HepG2 (cell line): ENCODE measurements around the gene THADA. TPM values are rescaled to one million over a fixed set of nuclear protein-coding genes. Genes with fewer than 3 reads are reported as not detected.

Experiments
- ATF2 ChIP-seq: sonication (generic); formaldehyde crosslinking; IDR thresholded peaks from 2 replicates; pipeline ENCODE4 v1.4.0; 2020; ENCODE audit warnings: missing genetic modification reagents
- ATF4 ChIP-seq, 2 experiments: fragments of 450-650 bp in 1 of 2; sonication (generic) in 1 of 2; formaldehyde crosslinking; IDR thresholded peaks; 2 replicates each; pipeline versions ENCODE4 v1.5.0 to v1.8.0; 2020 to 2022; ENCODE audit warnings: mild to moderate bottlenecking in 1 of 2, missing genetic modification reagents in 1 of 2
- CEBPB ChIP-seq: IDR thresholded peaks from 2 replicates; pipeline ENCODE4 v1.6.1; 2011; ENCODE audit warnings: low read depth, low read length, improper control_type of control experiment, borderline replicate concordance
- FOSL2 ChIP-seq: sonication (generic); formaldehyde crosslinking; IDR thresholded peaks from 2 replicates; pipeline ENCODE4 v1.4.0; 2020; ENCODE audit warnings: missing genetic modification reagents
- FOXO4 ChIP-seq: sonication (generic); formaldehyde crosslinking; conservative IDR thresholded peaks from 2 replicates; pipeline ENCODE4 v1.8.1; 2023; ENCODE audit warnings: missing genetic modification reagents
- HIC2 ChIP-seq: sonication (generic); formaldehyde crosslinking; IDR thresholded peaks from 2 replicates; pipeline ENCODE4 v1.9.0; 2022; ENCODE audit warnings: low read depth, missing genetic modification reagents
- HMGXB4 ChIP-seq, 2 experiments: sonication (generic) in 1 of 2; formaldehyde crosslinking in 1 of 2; IDR thresholded peaks; 2 replicates each; pipeline versions ENCODE4 v1.4.0 to v1.6.1; 2018 to 2020; ENCODE audit warnings: missing genetic modification reagents in 2 of 2, borderline replicate concordance in 1 of 2, low read depth in 1 of 2, mild to moderate bottlenecking in 1 of 2, missing biosample characterization in 1 of 2
- MXD3 ChIP-seq: IDR thresholded peaks from 2 replicates; pipeline ENCODE4 v1.6.1; 2016; ENCODE audit warnings: mild to moderate bottlenecking, missing biosample characterization, missing genetic modification reagents
- RBM22 ChIP-seq: fragments of 200-400 bp; formaldehyde crosslinking; optimal IDR thresholded peaks from 2 replicates; pipeline ENCODE3; 2017; ENCODE audit warnings: mild to moderate bottlenecking, low read length, moderate library complexity
- ZFAT ChIP-seq: sonication (generic); formaldehyde crosslinking; conservative IDR thresholded peaks from 2 replicates; pipeline ENCODE4 v1.8.1; 2023; ENCODE audit warnings: missing genetic modification reagents, inconsistent platforms
- ZFP91 ChIP-seq: sonication (generic); formaldehyde crosslinking; IDR thresholded peaks from 2 replicates; pipeline ENCODE4 v1.9.0; 2022; ENCODE audit warnings: missing genetic modification reagents, mild to moderate bottlenecking, borderline replicate concordance
- ZNF138 ChIP-seq: sonication (generic); formaldehyde crosslinking; IDR thresholded peaks from 2 replicates; pipeline ENCODE4 v1.5.0; 2020; ENCODE audit warnings: mild to moderate bottlenecking, low read depth, missing genetic modification reagents
- ZNF224 ChIP-seq: sonication (generic); formaldehyde crosslinking; IDR thresholded peaks from 2 replicates; pipeline ENCODE4 v1.5.0; 2020; ENCODE audit warnings: mild to moderate bottlenecking, missing genetic modification reagents
- ZNF235 ChIP-seq: sonication (generic); formaldehyde crosslinking; IDR thresholded peaks from 2 replicates; pipeline ENCODE4 v1.8.1; 2023; ENCODE audit warnings: mild to moderate bottlenecking, missing genetic modification reagents, borderline replicate concordance
- ZNF503 ChIP-seq: sonication (generic); formaldehyde crosslinking; IDR thresholded peaks from 2 replicates; pipeline ENCODE4 v1.4.0; 2020; ENCODE audit warnings: missing genetic modification reagents
- ZNF543 ChIP-seq: sonication (generic); formaldehyde crosslinking; IDR thresholded peaks from 2 replicates; pipeline ENCODE4 v1.4.0; 2020; ENCODE audit warnings: mild to moderate bottlenecking, missing genetic modification reagents
- ZNF614 ChIP-seq: IDR thresholded peaks from 2 replicates; pipeline ENCODE4 v1.6.1; 2018; ENCODE audit warnings: missing biosample characterization, missing genetic modification reagents, inconsistent platforms, borderline replicate concordance
- polyA plus RNA-seq, 8 experiments: library from polyadenylated mRNA; depleted of rRNA in 3 of 8; stranded (reverse) in 7 of 8; unstranded in 1 of 8; fragments of >200 nt; fragmentation: Illumina TruSeq in 4 of 8; extraction: Trizol in 4 of 8; gene quantifications; 2 replicates each; pipeline versions ENCODE4 v1.2.1 to v1.2.3, GENCODE V29; 2011 to 2016; ENCODE audit warnings: low read depth in 4 of 8, missing spikeins in 1 of 8, mixed read lengths in 1 of 8; ENCODE audit not compliant: insufficient read depth in 1 of 8
- total RNA-seq, 5 experiments: library from RNA; depleted of rRNA; stranded (reverse); fragments of >200 nt; fragmentation: Illumina TruSeq; extraction: Trizol; gene quantifications; 2 replicates each; pipeline ENCODE4 v1.2.3, GENCODE V29; 2016; ENCODE audit warnings: low read depth in 1 of 5

The THADA gene
- total and polyA plus RNA-seq, 2 of the 13 experiments (the other 11 are each of a cell fraction or from before 2014, with no cell fraction given), result 12.7 to 21.7 TPM

GRCh38 chr2:43285987-43286386 is 309.9 kb downstream of the THADA start (continued):
- TF ChIP-seq ATF4 (CRISPR knock-in tag; IDR thresholded peaks at IDR 0.05) (0 out of 4 replicates have a peak, but pooled peaks of 1 of the 2 experiments have one; percentile 15), ZFAT (no peak), ZNF138 (CRISPR knock-in tag) (no peak), HMGXB4 (CRISPR knock-in tag; IDR thresholded peaks at IDR 0.05; ENCODE audit: borderline replicate concordance in 1 of 2, low read depth in 1 of 2) (no peak), ZNF224 (CRISPR knock-in tag) (no peak), FOXO4 (0 out of 2 replicates have a peak, but pooled peaks have one; percentile 76), ATF2 (CRISPR knock-in tag) (no peak), ZNF235 (no peak), ZFP91 (CRISPR knock-in tag) (no peak), MXD3 (CRISPR knock-in tag) (no peak), ZNF543 (CRISPR knock-in tag) (no peak), RBM22 (no peak), HIC2 (CRISPR knock-in tag) (no peak), ZNF503 (CRISPR knock-in tag) (0 out of 2 replicates have a peak, but pooled peaks have one; percentile 15), FOSL2 (CRISPR knock-in tag) (peak; percentile 74), ZNF614 (no peak), CEBPB (peak; percentile 8; the same call in 1 of the 2 replicates)
